ENCODE data around the gene PXK. TPM values are rescaled to one million over a fixed set of nuclear protein-coding genes. Genes with fewer than 3 reads are reported as not detected.

PXK gene
- polyA plus RNA-seq, 1 donor (not counting 4 experiments of a cell fraction or from before 2014, with no cell fraction given) = 12.2 TPM

- dilution Hi-C loops (cut with MboI; ENCODE audit: extremely low pct_ligation_motif_present, low sequenced_read_pairs) = no loop called here
- Histone ChIP-seq H3K9ac (ENCODE audit: control insufficient read depth, extremely low read depth, insufficient read depth, low read length) (no peak overlapping the region), H3K9me1 (ENCODE audit: control insufficient read depth, extremely low read depth, insufficient read depth, low read length) (no peaks in the 10 kb centered on the region), H3K36me3 (ENCODE audit: control insufficient read depth in 2 of 2, extremely low read depth in 1 of 2, insufficient read depth in 2 of 2, low read length in 2 of 2) (no peaks in the 10 kb centered on the region), H3K27me3 (ENCODE audit: control insufficient read depth, extremely low read depth, insufficient read depth, low read length) (no peaks in the 10 kb centered on the region), H3K4me2 (ENCODE audit: control insufficient read depth, extremely low read depth, insufficient read depth, low read depth, low read length) (no peak overlapping the region), H4K20me1 (ENCODE audit: control insufficient read depth, extremely low read depth, insufficient read depth, low read length) (no peaks in the 10 kb centered on the region), H2AFZ (ENCODE audit: control insufficient read depth, low read length) (no peak overlapping the region), H3K9me3 (ENCODE audit: control insufficient read depth, low read depth, low read length) (no peaks in the 10 kb centered on the region), H3K4me3 (ENCODE audit: control insufficient read depth in 2 of 3, extremely low read depth in 1 of 3, insufficient read depth in 2 of 3, low read depth in 1 of 3, low read length in 3 of 3) (no peak overlapping the region), H3K79me2 (ENCODE audit: control insufficient read depth, insufficient read depth, low read length) (peaks cover 6% of the 10 kb centered on the region), H3K27ac (ENCODE audit: control insufficient read depth, insufficient read depth, low read length) (no peak overlapping the region), H3K4me1 (ENCODE audit: control insufficient read depth, extremely low read depth, insufficient read depth, low read length) (peaks cover 31% of the 10 kb centered on the region)
- no peak for TF ChIP-seq EZH2 (IDR thresholded peaks at IDR 0.05; ENCODE audit: low read length)
- no peak for TF ChIP-seq CTCF (optimal IDR thresholded peaks at IDR 0.05 in 1 of 3, IDR thresholded peaks at IDR 0.05 in 1 of 3, conservative IDR thresholded peaks at IDR 0.05 in 1 of 3; ENCODE audit: extremely low read depth in 1 of 3, insufficient read depth in 2 of 3, low read length in 3 of 3)
- DNase-seq (ENCODE audit: low read depth, low spot score) (no peak), FAIRE-seq (no peak)
Measured at GRCh38 chr3:58331593-58332152, 1.0 kb upstream of the PXK start.

- Histone ChIP-seq H3K4me3 (ENCODE audit: control insufficient read depth in 2 of 3, extremely low read depth in 1 of 3, insufficient read depth in 2 of 3, low read depth in 1 of 3, low read length in 3 of 3) (peak overlapping the region; percentile 60 to 90 (median 86)), H3K27ac (ENCODE audit: control insufficient read depth, insufficient read depth, low read length) (peak overlapping the region; percentile 51), H3K36me3 (ENCODE audit: control insufficient read depth in 2 of 2, extremely low read depth in 1 of 2, insufficient read depth in 2 of 2, low read length in 2 of 2) (peaks cover 0 to 5% of the 10 kb centered on the region in 2 experiments), H3K9me1 (ENCODE audit: control insufficient read depth, extremely low read depth, insufficient read depth, low read length) (no peaks in the 10 kb centered on the region), H3K9me3 (ENCODE audit: control insufficient read depth, low read depth, low read length) (no peaks in the 10 kb centered on the region), H2AFZ (ENCODE audit: control insufficient read depth, low read length) (peak overlapping the region; percentile 77), H3K4me2 (ENCODE audit: control insufficient read depth, extremely low read depth, insufficient read depth, low read depth, low read length) (peak overlapping the region; percentile 97), H3K79me2 (ENCODE audit: control insufficient read depth, insufficient read depth, low read length) (peaks cover 6% of the 10 kb centered on the region), H3K4me1 (ENCODE audit: control insufficient read depth, extremely low read depth, insufficient read depth, low read length) (peaks cover 31% of the 10 kb centered on the region), H3K9ac (ENCODE audit: control insufficient read depth, extremely low read depth, insufficient read depth, low read length) (peak overlapping the region; percentile 70), H4K20me1 (ENCODE audit: control insufficient read depth, extremely low read depth, insufficient read depth, low read length) (no peaks in the 10 kb centered on the region), H3K27me3 (ENCODE audit: control insufficient read depth, extremely low read depth, insufficient read depth, low read length) (no peaks in the 10 kb centered on the region)
- TF ChIP-seq EZH2 (IDR thresholded peaks at IDR 0.05; ENCODE audit: low read length) = no peak
- peak in 2 of 3 experiments; percentile 19 to 30 for TF ChIP-seq CTCF (optimal IDR thresholded peaks at IDR 0.05 in 1 of 3, IDR thresholded peaks at IDR 0.05 in 1 of 3, conservative IDR thresholded peaks at IDR 0.05 in 1 of 3; ENCODE audit: extremely low read depth in 1 of 3, insufficient read depth in 2 of 3, low read length in 3 of 3)
- FAIRE-seq (no peak), DNase-seq (ENCODE audit: low read depth, low spot score) (no peak)
- dilution Hi-C loops (cut with MboI; ENCODE audit: extremely low pct_ligation_motif_present, low sequenced_read_pairs) = no loop called here
Measured at GRCh38 chr3:58333206-58334012, 717 bp downstream of the PXK start.

Measured in keratinocyte (primary cell).